Activated T-cell treated with anti-CD3 and anti-CD28 coated beads, Interleukin-2, amount 50 U/mL, for 24 hours (primary cell): ENCODE measurements around the gene SCYL1.

Source experiments
- DNase-seq: peaks from one replicate; pipeline ENCODE4 v3.0.0-alpha.2; 2020
- H3K27ac Mint-ChIP-seq: 2 replicates; pipeline ENCODE4 v1.8.0; 2020; ENCODE audit warnings: mild to moderate bottlenecking, mixed read lengths
- H3K27me3 Mint-ChIP-seq: 2 replicates; pipeline ENCODE4 v1.8.0; 2020; ENCODE audit warnings: mixed read lengths
- H3K36me3 Mint-ChIP-seq: 2 replicates; pipeline ENCODE4 v1.8.0; 2020; ENCODE audit warnings: low read depth, mixed read lengths
- H3K4me1 Mint-ChIP-seq: 2 replicates; pipeline ENCODE4 v1.8.0; 2020; ENCODE audit warnings: low read depth, mixed read lengths
- H3K4me3 Mint-ChIP-seq: 2 replicates; pipeline ENCODE4 v1.8.0; 2020; ENCODE audit warnings: mild to moderate bottlenecking, moderate library complexity, mixed read lengths
- H3K9me3 Mint-ChIP-seq: 2 replicates; pipeline ENCODE4 v1.8.0; 2020; ENCODE audit warnings: mixed read lengths

Gene SCYL1

GRCh38 chr11:65489706-65490320 lies 35.1 kb upstream of the SCYL1 start:
- no peak overlapping the region for H3K27ac Mint-ChIP-seq
- no peak overlapping the region for H3K4me3 Mint-ChIP-seq

GRCh38 chr11:65491163-65491465 lies 33.8 kb upstream of the SCYL1 start:
- Mint-ChIP-seq H3K9me3 (no peaks in the 10 kb centered on the region), H3K4me3 (no peak overlapping the region), H3K4me1 (peaks cover 74% of the 10 kb centered on the region), H3K36me3 (no peaks in the 10 kb centered on the region), H3K27ac (peak overlapping the region; percentile 94), H3K27me3 (no peaks in the 10 kb centered on the region)
- no peak for DNase-seq

More at GRCh38 chr11:65489706-65490320, 35.1 kb upstream of the SCYL1 start:
- no peaks in the 10 kb centered on the region for H3K27me3 Mint-ChIP-seq
- no peaks in the 10 kb centered on the region for H3K36me3 Mint-ChIP-seq
- H3K4me1 Mint-ChIP-seq, result peaks cover 71% of the 10 kb centered on the region
- H3K9me3 Mint-ChIP-seq, result no peaks in the 10 kb centered on the region
- no peak for DNase-seq

- no peaks in the 10 kb centered on the region for H3K27me3 Mint-ChIP-seq
- peaks cover 80% of the 10 kb centered on the region for H3K4me1 Mint-ChIP-seq
- no peaks in the 10 kb centered on the region for H3K9me3 Mint-ChIP-seq
- peak overlapping the region; percentile 94 for H3K27ac Mint-ChIP-seq
- DNase-seq, result no peak
- H3K4me3 Mint-ChIP-seq, result no peak overlapping the region
- H3K36me3 Mint-ChIP-seq, result no peaks in the 10 kb centered on the region
Observed at GRCh38 chr11:65491614-65492386, 33.1 kb upstream of the SCYL1 start.

- no peaks in the 10 kb centered on the region for H3K9me3 Mint-ChIP-seq
- H3K36me3 Mint-ChIP-seq, result no peaks in the 10 kb centered on the region
- peak overlapping the region; percentile 65 for H3K4me3 Mint-ChIP-seq
- no peak for DNase-seq
- no peaks in the 10 kb centered on the region for H3K27me3 Mint-ChIP-seq
- peaks cover 80% of the 10 kb centered on the region for H3K4me1 Mint-ChIP-seq
- H3K27ac Mint-ChIP-seq, result peak overlapping the region; percentile 94
Observed at GRCh38 chr11:65492387-65492636, 32.6 kb upstream of the SCYL1 start.

GRCh38 chr11:65492637-65493366 lies 32.1 kb upstream of the SCYL1 start:
- Mint-ChIP-seq H3K36me3 (peaks cover 2% of the 10 kb centered on the region), H3K4me1 (peaks cover 76% of the 10 kb centered on the region), H3K4me3 (peak overlapping the region; percentile 65), H3K27me3 (no peaks in the 10 kb centered on the region), H3K27ac (peak overlapping the region; percentile 94), H3K9me3 (no peaks in the 10 kb centered on the region)
- DNase-seq, result no peak

GRCh38 chr11:65493367-65494176 lies 31.3 kb upstream of the SCYL1 start:
- Mint-ChIP-seq H3K27ac (peak overlapping the region; percentile 94), H3K4me1 (peaks cover 69% of the 10 kb centered on the region), H3K36me3 (peaks cover 8% of the 10 kb centered on the region), H3K4me3 (peak overlapping the region; percentile 65), H3K9me3 (no peaks in the 10 kb centered on the region), H3K27me3 (no peaks in the 10 kb centered on the region)
- DNase-seq, result no peak

GRCh38 chr11:65496304-65497140 lies 28.4 kb upstream of the SCYL1 start:
- Mint-ChIP-seq H3K4me1 (peaks cover 56% of the 10 kb centered on the region), H3K27me3 (no peaks in the 10 kb centered on the region), H3K36me3 (peaks cover 8% of the 10 kb centered on the region), H3K4me3 (no peak overlapping the region), H3K27ac (no peak overlapping the region), H3K9me3 (no peaks in the 10 kb centered on the region)
- peak; percentile 59 for DNase-seq

GRCh38 chr11:65497141-65498041 lies 27.5 kb upstream of the SCYL1 start:
- Mint-ChIP-seq H3K9me3 (no peaks in the 10 kb centered on the region), H3K4me1 (peaks cover 47% of the 10 kb centered on the region), H3K27me3 (no peaks in the 10 kb centered on the region), H3K27ac (no peak overlapping the region), H3K4me3 (no peak overlapping the region), H3K36me3 (peaks cover 8% of the 10 kb centered on the region)
- peak; percentile 99 for DNase-seq

- peak; percentile 80 for DNase-seq
- Mint-ChIP-seq H3K4me3 (no peak overlapping the region), H3K27ac (no peak overlapping the region), H3K9me3 (no peaks in the 10 kb centered on the region), H3K27me3 (no peaks in the 10 kb centered on the region), H3K4me1 (peaks cover 40% of the 10 kb centered on the region), H3K36me3 (peaks cover 8% of the 10 kb centered on the region)
Observed at GRCh38 chr11:65498042-65498726, 26.7 kb upstream of the SCYL1 start.

- DNase-seq, result no peak
- Mint-ChIP-seq H3K27me3 (no peaks in the 10 kb centered on the region), H3K4me3 (no peak overlapping the region), H3K9me3 (no peaks in the 10 kb centered on the region), H3K36me3 (peaks cover 8% of the 10 kb centered on the region), H3K27ac (no peak overlapping the region), H3K4me1 (peaks cover 37% of the 10 kb centered on the region)
Observed at GRCh38 chr11:65498727-65498976, 26.2 kb upstream of the SCYL1 start.

- Mint-ChIP-seq H3K9me3 (no peaks in the 10 kb centered on the region), H3K27me3 (no peaks in the 10 kb centered on the region), H3K36me3 (peaks cover 8% of the 10 kb centered on the region), H3K4me1 (peaks cover 35% of the 10 kb centered on the region), H3K4me3 (no peak within 1 kb of the TSS), H3K27ac (no peak within 1 kb of the TSS)
- peak; percentile 96 for DNase-seq
Observed at GRCh38 chr11:65498977-65499712, 25.7 kb upstream of the SCYL1 start, which contains the start of gene MALAT1. MALAT1 (plus strand) TSS chr11:65499045.

GRCh38 chr11:65499713-65500386 lies 25.0 kb upstream of the SCYL1 start:
- no peak overlapping the region for H3K27ac Mint-ChIP-seq
- H3K27me3 Mint-ChIP-seq, result no peaks in the 10 kb centered on the region
- no peak for DNase-seq
- peaks cover 8% of the 10 kb centered on the region for H3K36me3 Mint-ChIP-seq
- H3K9me3 Mint-ChIP-seq, result no peaks in the 10 kb centered on the region
- no peak overlapping the region for H3K4me3 Mint-ChIP-seq
- H3K4me1 Mint-ChIP-seq, result peaks cover 35% of the 10 kb centered on the region
